Stimulated activated memory B cell treated with anti-CD40 and anti-IgM and Interleukin-4, amounts not matched to agents 10 μg/mL and 1 μg/mL and 100 μg/mL, for 72 hours (primary cell): ENCODE data around the gene LRRK1.

Experiments used
- ATAC-seq: fragments of 150-1000 bp; cut with Tn5 transposase; 2 replicates; pipeline ENCODE4 v1.10.0; 2021
- H3K27ac Mint-ChIP-seq: one replicate; pipeline ENCODE4 v1.8.0; 2022; ENCODE audit warnings: mild to moderate bottlenecking, mixed read lengths
- H3K27me3 Mint-ChIP-seq: one replicate; pipeline ENCODE4 v1.8.0; 2022; ENCODE audit warnings: mixed read lengths
- H3K36me3 Mint-ChIP-seq: one replicate; pipeline ENCODE4 v1.8.0; 2022; ENCODE audit warnings: mixed read lengths
- H3K4me1 Mint-ChIP-seq: one replicate; pipeline ENCODE4 v1.8.0; 2022; ENCODE audit warnings: mixed read lengths
- H3K4me3 Mint-ChIP-seq: one replicate; pipeline ENCODE4 v1.8.0; 2022; ENCODE audit warnings: mild to moderate bottlenecking, moderate library complexity, mixed read lengths
- H3K9me3 Mint-ChIP-seq: one replicate; pipeline ENCODE4 v1.8.0; 2022; ENCODE audit warnings: mixed read lengths

The LRRK1 gene

GRCh38 chr15:101045835-101046691, 126.9 kb downstream of the LRRK1 start:
- Mint-ChIP-seq H3K9me3 (no peaks in the 10 kb centered on the region), H3K27me3 (no peaks in the 10 kb centered on the region), H3K27ac (no peak overlapping the region), H3K36me3 (peaks cover 88% of the 10 kb centered on the region), H3K4me3 (no peak overlapping the region), H3K4me1 (peaks cover 19% of the 10 kb centered on the region)
- ATAC-seq = no peak

- Mint-ChIP-seq H3K9me3 (no peaks in the 10 kb centered on the region), H3K36me3 (peaks cover 88% of the 10 kb centered on the region), H3K4me1 (peaks cover 19% of the 10 kb centered on the region), H3K4me3 (no peak overlapping the region), H3K27me3 (no peaks in the 10 kb centered on the region), H3K27ac (no peak overlapping the region)
- ATAC-seq = peak; percentile 27
These were observed 127.7 kb downstream of the LRRK1 start for GRCh38 chr15:101046826-101047225.

- H3K9me3 Mint-ChIP-seq = no peaks in the 10 kb centered on the region
- peaks cover 18% of the 10 kb centered on the region for H3K4me1 Mint-ChIP-seq
- H3K36me3 Mint-ChIP-seq = peaks cover 88% of the 10 kb centered on the region
- H3K4me3 Mint-ChIP-seq = no peak overlapping the region
- H3K27ac Mint-ChIP-seq = no peak overlapping the region
- no peak for ATAC-seq
- no peaks in the 10 kb centered on the region for H3K27me3 Mint-ChIP-seq
These were observed 128.2 kb downstream of the LRRK1 start for GRCh38 chr15:101047301-101047781.

GRCh38 chr15:101048176-101048575, 129.0 kb downstream of the LRRK1 start:
- peaks cover 13% of the 10 kb centered on the region for H3K4me1 Mint-ChIP-seq
- no peak overlapping the region for H3K27ac Mint-ChIP-seq
- peaks cover 82% of the 10 kb centered on the region for H3K36me3 Mint-ChIP-seq
- H3K27me3 Mint-ChIP-seq = no peaks in the 10 kb centered on the region
- no peak overlapping the region for H3K4me3 Mint-ChIP-seq
- no peaks in the 10 kb centered on the region for H3K9me3 Mint-ChIP-seq
- ATAC-seq = no peak

- peaks cover 13% of the 10 kb centered on the region for H3K4me1 Mint-ChIP-seq
- no peak overlapping the region for H3K27ac Mint-ChIP-seq
- no peak overlapping the region for H3K4me3 Mint-ChIP-seq
- no peak for ATAC-seq
- no peaks in the 10 kb centered on the region for H3K27me3 Mint-ChIP-seq
- H3K9me3 Mint-ChIP-seq = no peaks in the 10 kb centered on the region
- H3K36me3 Mint-ChIP-seq = peaks cover 83% of the 10 kb centered on the region
These were observed 129.4 kb downstream of the LRRK1 start for GRCh38 chr15:101048581-101049030.

- H3K36me3 Mint-ChIP-seq = peaks cover 86% of the 10 kb centered on the region
- H3K4me3 Mint-ChIP-seq = no peak overlapping the region
- H3K4me1 Mint-ChIP-seq = peaks cover 13% of the 10 kb centered on the region
- ATAC-seq = no peak
- no peak overlapping the region for H3K27ac Mint-ChIP-seq
- H3K9me3 Mint-ChIP-seq = no peaks in the 10 kb centered on the region
- no peaks in the 10 kb centered on the region for H3K27me3 Mint-ChIP-seq
These were observed 130.1 kb downstream of the LRRK1 start for GRCh38 chr15:101049282-101049681.

GRCh38 chr15:101049856-101050622, 130.9 kb downstream of the LRRK1 start:
- no peak overlapping the region for H3K4me3 Mint-ChIP-seq
- H3K9me3 Mint-ChIP-seq = no peaks in the 10 kb centered on the region
- peaks cover 86% of the 10 kb centered on the region for H3K36me3 Mint-ChIP-seq
- H3K4me1 Mint-ChIP-seq = peaks cover 13% of the 10 kb centered on the region
- H3K27me3 Mint-ChIP-seq = no peaks in the 10 kb centered on the region
- no peak for ATAC-seq
- H3K27ac Mint-ChIP-seq = no peak overlapping the region

GRCh38 chr15:101050623-101051290, 131.6 kb downstream of the LRRK1 start:
- Mint-ChIP-seq H3K27ac (no peak overlapping the region), H3K27me3 (no peaks in the 10 kb centered on the region), H3K36me3 (peaks cover 86% of the 10 kb centered on the region), H3K4me3 (no peak overlapping the region), H3K4me1 (peaks cover 13% of the 10 kb centered on the region), H3K9me3 (no peaks in the 10 kb centered on the region)
- no peak for ATAC-seq

- H3K4me1 Mint-ChIP-seq = peaks cover 11% of the 10 kb centered on the region
- H3K36me3 Mint-ChIP-seq = peaks cover 86% of the 10 kb centered on the region
- no peak overlapping the region for H3K27ac Mint-ChIP-seq
- no peaks in the 10 kb centered on the region for H3K9me3 Mint-ChIP-seq
- ATAC-seq = no peak
- no peak overlapping the region for H3K4me3 Mint-ChIP-seq
- H3K27me3 Mint-ChIP-seq = no peaks in the 10 kb centered on the region
These were observed 132.3 kb downstream of the LRRK1 start for GRCh38 chr15:101051291-101052030.

GRCh38 chr15:101052031-101052620, 133.0 kb downstream of the LRRK1 start:
- no peaks in the 10 kb centered on the region for H3K9me3 Mint-ChIP-seq
- H3K4me3 Mint-ChIP-seq = no peak overlapping the region
- no peak overlapping the region for H3K27ac Mint-ChIP-seq
- H3K27me3 Mint-ChIP-seq = no peaks in the 10 kb centered on the region
- peaks cover 5% of the 10 kb centered on the region for H3K4me1 Mint-ChIP-seq
- ATAC-seq = no peak
- peaks cover 85% of the 10 kb centered on the region for H3K36me3 Mint-ChIP-seq

- Mint-ChIP-seq H3K36me3 (peaks cover 86% of the 10 kb centered on the region), H3K27ac (no peak overlapping the region), H3K4me1 (no peaks in the 10 kb centered on the region), H3K4me3 (no peak overlapping the region), H3K27me3 (no peaks in the 10 kb centered on the region), H3K9me3 (no peaks in the 10 kb centered on the region)
- ATAC-seq = no peak
These were observed 133.5 kb downstream of the LRRK1 start for GRCh38 chr15:101052681-101053121.

GRCh38 chr15:101053261-101053660, 134.1 kb downstream of the LRRK1 start:
- Mint-ChIP-seq H3K9me3 (no peaks in the 10 kb centered on the region), H3K27me3 (no peaks in the 10 kb centered on the region), H3K4me3 (no peak overlapping the region), H3K4me1 (no peaks in the 10 kb centered on the region), H3K27ac (no peak overlapping the region), H3K36me3 (peaks cover 91% of the 10 kb centered on the region)
- ATAC-seq = peak; percentile 27

GRCh38 chr15:101054116-101054515, 135.0 kb downstream of the LRRK1 start:
- Mint-ChIP-seq H3K4me3 (no peak overlapping the region), H3K27ac (no peak overlapping the region), H3K9me3 (no peaks in the 10 kb centered on the region), H3K36me3 (peaks cover 89% of the 10 kb centered on the region), H3K4me1 (no peaks in the 10 kb centered on the region), H3K27me3 (no peaks in the 10 kb centered on the region)
- no peak for ATAC-seq

GRCh38 chr15:101054991-101055390, 135.8 kb downstream of the LRRK1 start:
- no peak overlapping the region for H3K27ac Mint-ChIP-seq
- no peaks in the 10 kb centered on the region for H3K9me3 Mint-ChIP-seq
- H3K36me3 Mint-ChIP-seq = peaks cover 89% of the 10 kb centered on the region
- peaks cover 4% of the 10 kb centered on the region for H3K4me1 Mint-ChIP-seq
- H3K4me3 Mint-ChIP-seq = no peak overlapping the region
- no peak for ATAC-seq
- no peaks in the 10 kb centered on the region for H3K27me3 Mint-ChIP-seq
